ENCODE measurements around the gene ALCAM. TPM values are rescaled to one million over a fixed set of nuclear protein-coding genes. Genes with fewer than 3 reads are reported as not detected.

ALCAM gene
- total RNA-seq, 1 donor from 2014 or later = 26.5 TPM

GRCh38 chr3:105611304-105612192, 244.8 kb downstream of the ALCAM start:
- DNase-seq = peak; percentile 32
- Mint-ChIP-seq H3K4me1 (no peaks in the 10 kb centered on the region), H3K9me3 (peaks cover 5% of the 10 kb centered on the region), H3K27ac (no peak overlapping the region), H3K36me3 (ENCODE audit: low read depth) (no peaks in the 10 kb centered on the region), H3K27me3 (peaks cover 2% of the 10 kb centered on the region), H3K4me3 (no peak overlapping the region)
- intact Hi-C loops (cut with micrococcal nuclease) = no loop called here

- Mint-ChIP-seq H3K4me3 (no peak overlapping the region), H3K36me3 (ENCODE audit: low read depth) (no peaks in the 10 kb centered on the region), H3K27ac (no peak overlapping the region), H3K9me3 (peaks cover 5% of the 10 kb centered on the region), H3K4me1 (no peaks in the 10 kb centered on the region), H3K27me3 (peaks cover 4% of the 10 kb centered on the region)
- intact Hi-C loops (cut with micrococcal nuclease) = no loop called here
- DNase-seq = peak; percentile 43
These were observed 246.4 kb downstream of the ALCAM start for GRCh38 chr3:105613120-105613519.

- Mint-ChIP-seq H3K4me3 (no peak overlapping the region), H3K27ac (no peak overlapping the region), H3K4me1 (no peaks in the 10 kb centered on the region), H3K27me3 (peaks cover 4% of the 10 kb centered on the region), H3K36me3 (ENCODE audit: low read depth) (no peaks in the 10 kb centered on the region), H3K9me3 (peaks cover 5% of the 10 kb centered on the region)
- intact Hi-C loops (cut with micrococcal nuclease) = no loop called here
- DNase-seq = peak; percentile 45
These were observed 247.8 kb downstream of the ALCAM start for GRCh38 chr3:105614288-105615030.

- H3K27ac Mint-ChIP-seq = no peak overlapping the region
- peak; percentile 25 for DNase-seq
- no peak overlapping the region for H3K4me3 Mint-ChIP-seq
- H3K27me3 Mint-ChIP-seq = peaks cover 4% of the 10 kb centered on the region
- intact Hi-C loops (cut with micrococcal nuclease) = no loop called here
- H3K9me3 Mint-ChIP-seq = peaks cover 5% of the 10 kb centered on the region
- H3K4me1 Mint-ChIP-seq = no peaks in the 10 kb centered on the region
- no peaks in the 10 kb centered on the region for H3K36me3 Mint-ChIP-seq (ENCODE audit: low read depth)
These were observed 249.1 kb downstream of the ALCAM start for GRCh38 chr3:105615814-105616213.

GRCh38 chr3:105616374-105617121, 249.8 kb downstream of the ALCAM start:
- H3K27me3 Mint-ChIP-seq = peaks cover 4% of the 10 kb centered on the region
- peaks cover 5% of the 10 kb centered on the region for H3K9me3 Mint-ChIP-seq
- no peak overlapping the region for H3K4me3 Mint-ChIP-seq
- intact Hi-C loops (cut with micrococcal nuclease) = no loop called here
- no peak for DNase-seq
- H3K27ac Mint-ChIP-seq = no peak overlapping the region
- H3K4me1 Mint-ChIP-seq = no peaks in the 10 kb centered on the region
- H3K36me3 Mint-ChIP-seq (ENCODE audit: low read depth) = no peaks in the 10 kb centered on the region

GRCh38 chr3:105618556-105618955, 251.8 kb downstream of the ALCAM start:
- no peak overlapping the region for H3K4me3 Mint-ChIP-seq
- DNase-seq = peak; percentile 27
- peaks cover 9% of the 10 kb centered on the region for H3K9me3 Mint-ChIP-seq
- no peaks in the 10 kb centered on the region for H3K4me1 Mint-ChIP-seq
- H3K27ac Mint-ChIP-seq = no peak overlapping the region
- H3K36me3 Mint-ChIP-seq (ENCODE audit: low read depth) = no peaks in the 10 kb centered on the region
- H3K27me3 Mint-ChIP-seq = peaks cover 4% of the 10 kb centered on the region
- intact Hi-C loops (cut with micrococcal nuclease) = no loop called here

- no peaks in the 10 kb centered on the region for H3K4me1 Mint-ChIP-seq
- DNase-seq = peak; percentile 29
- no peak overlapping the region for H3K4me3 Mint-ChIP-seq
- intact Hi-C loops (cut with micrococcal nuclease) = no loop called here
- no peak overlapping the region for H3K27ac Mint-ChIP-seq
- H3K36me3 Mint-ChIP-seq (ENCODE audit: low read depth) = no peaks in the 10 kb centered on the region
- H3K27me3 Mint-ChIP-seq = peaks cover 4% of the 10 kb centered on the region
- H3K9me3 Mint-ChIP-seq = peaks cover 9% of the 10 kb centered on the region
These were observed 252.9 kb downstream of the ALCAM start for GRCh38 chr3:105619651-105620050.

- Mint-ChIP-seq H3K4me3 (no peak overlapping the region), H3K36me3 (ENCODE audit: low read depth) (no peaks in the 10 kb centered on the region), H3K9me3 (peaks cover 4% of the 10 kb centered on the region), H3K27ac (no peak overlapping the region), H3K4me1 (no peaks in the 10 kb centered on the region), H3K27me3 (peaks cover 2% of the 10 kb centered on the region)
- intact Hi-C loops (cut with micrococcal nuclease) = no loop called here
- peak; percentile 20 for DNase-seq
These were observed 253.5 kb downstream of the ALCAM start for GRCh38 chr3:105620236-105620635.

- intact Hi-C loops (cut with micrococcal nuclease) = no loop called here
- no peak overlapping the region for H3K27ac Mint-ChIP-seq
- H3K4me3 Mint-ChIP-seq = no peak overlapping the region
- H3K27me3 Mint-ChIP-seq = no peaks in the 10 kb centered on the region
- no peaks in the 10 kb centered on the region for H3K4me1 Mint-ChIP-seq
- no peaks in the 10 kb centered on the region for H3K36me3 Mint-ChIP-seq (ENCODE audit: low read depth)
- DNase-seq = no peak
- peaks cover 3% of the 10 kb centered on the region for H3K9me3 Mint-ChIP-seq
These were observed 255.5 kb downstream of the ALCAM start for GRCh38 chr3:105622169-105622568.
